CD4-positive, alpha-beta T cell treated with Interleukin-4 for 4 hours (primary cell): ENCODE data around the gene STIM2.

Experiments used
- DNase-seq: peaks from one replicate; pipeline ENCODE4 v3.0.0-alpha.2; 2020

Gene STIM2

DNA sequence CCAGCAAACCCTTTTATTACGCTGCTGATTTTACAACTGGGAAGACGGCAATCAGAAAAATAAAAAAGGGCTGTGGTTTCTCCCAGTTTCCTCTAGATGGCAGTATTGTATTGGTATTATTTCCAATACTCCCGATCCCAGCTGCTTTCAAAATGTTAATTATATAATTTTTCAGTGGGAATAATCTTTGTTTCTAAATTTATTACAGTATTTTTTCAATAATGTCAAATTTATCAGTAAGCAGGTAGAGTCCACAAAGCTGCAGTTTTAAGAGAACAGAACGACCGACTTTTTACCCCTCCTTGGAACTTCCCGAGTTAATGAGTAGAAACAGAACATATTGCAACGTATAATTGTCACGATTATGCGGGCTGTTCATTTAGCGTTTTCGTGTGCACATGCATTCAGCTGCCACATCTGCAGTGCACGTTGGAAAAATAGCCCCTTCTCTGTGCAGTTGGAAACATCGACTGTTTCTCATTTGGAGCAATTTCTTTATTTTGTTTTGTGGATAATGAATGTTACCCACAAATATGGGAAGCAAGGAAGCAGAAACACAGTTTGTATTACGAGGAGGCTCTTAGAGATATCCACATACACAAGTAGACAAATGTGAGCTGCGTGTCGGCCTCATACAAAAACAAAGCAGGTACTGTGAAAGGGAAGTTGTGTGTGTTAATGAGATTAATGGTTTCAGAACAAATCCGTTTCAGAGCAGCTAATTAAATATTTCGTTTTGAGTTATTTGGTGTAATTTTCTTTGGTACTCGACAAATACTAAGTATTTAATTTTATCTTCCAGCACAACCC is 188.0 kb downstream of the STIM2 start:
- peak; percentile 50 for DNase-seq

GRCh38 chr4:27049239-27049829 is 188.7 kb downstream of the STIM2 start:
- no peak for DNase-seq

DNA sequence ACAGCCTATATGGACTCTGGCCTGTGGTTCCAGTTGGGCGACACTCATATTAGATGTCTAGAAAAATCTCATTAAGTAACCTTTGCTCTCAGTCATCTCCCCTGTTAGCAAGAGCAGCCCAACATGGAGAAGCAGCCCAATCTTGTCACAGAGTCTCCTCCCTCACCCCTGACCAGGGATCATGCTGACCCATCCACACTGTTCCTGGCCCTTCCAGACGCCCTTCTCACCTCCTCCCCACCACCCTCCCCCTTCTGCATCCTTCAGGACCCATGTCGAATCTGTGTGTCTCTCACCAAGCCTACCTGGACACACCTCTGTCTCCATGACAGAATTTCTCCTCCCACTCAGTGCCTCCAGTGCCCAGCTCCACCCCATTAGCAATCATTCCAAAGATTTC is 190.1 kb downstream of the STIM2 start:
- no peak for DNase-seq

GRCh38 chr4:27055221-27055760 is 194.7 kb downstream of the STIM2 start:
- no peak for DNase-seq

DNA sequence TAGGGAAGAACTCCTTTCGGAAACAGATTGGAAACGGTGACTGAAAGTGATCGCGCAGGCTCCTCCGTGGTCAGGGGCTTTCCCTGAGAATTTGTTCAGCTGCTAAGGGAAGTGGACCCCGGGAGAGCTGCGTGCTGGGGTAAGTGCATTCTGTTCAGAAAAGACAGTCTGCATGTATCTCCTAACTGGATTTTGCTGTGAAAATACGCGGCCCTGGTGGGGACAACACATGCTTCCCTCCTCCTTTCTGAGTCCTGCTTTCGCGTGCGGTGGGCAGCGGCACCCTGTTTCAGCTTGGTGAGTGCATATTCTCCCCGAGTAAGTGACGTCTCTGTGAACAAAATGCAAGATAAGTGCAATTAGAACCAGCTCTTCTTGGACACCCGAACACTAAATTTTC is 195.6 kb downstream of the STIM2 start:
- no peak for DNase-seq

- no peak for DNase-seq
These were observed 196.4 kb downstream of the STIM2 start for GRCh38 chr4:27057053-27057452.

- DNase-seq, result no peak
These were observed 197.0 kb downstream of the STIM2 start for GRCh38 chr4:27057662-27058061.

GRCh38 chr4:27058819-27059406 is 198.3 kb downstream of the STIM2 start:
- no peak for DNase-seq

- DNase-seq, result no peak
These were observed 198.8 kb downstream of the STIM2 start for GRCh38 chr4:27059446-27059845.

DNA sequence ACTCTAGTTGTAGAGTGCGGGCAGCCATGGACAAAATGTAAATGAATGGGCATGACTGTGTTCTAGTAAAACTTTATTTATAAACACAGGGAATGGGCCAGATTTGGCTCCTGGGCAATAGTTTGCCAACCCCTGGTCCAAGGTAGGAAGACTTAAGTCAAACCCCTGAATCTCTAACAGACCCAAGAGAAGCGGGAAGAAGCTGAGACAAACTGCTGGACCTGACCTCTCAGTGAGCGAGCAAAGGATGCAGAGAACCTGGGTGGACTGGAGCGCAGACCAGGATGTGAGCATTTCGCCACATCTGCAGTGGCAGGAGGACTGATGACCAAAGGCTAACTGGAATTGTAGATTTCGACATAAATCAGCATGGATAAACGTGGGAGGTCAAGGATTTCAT is 201.6 kb downstream of the STIM2 start:
- DNase-seq, result no peak

DNA sequence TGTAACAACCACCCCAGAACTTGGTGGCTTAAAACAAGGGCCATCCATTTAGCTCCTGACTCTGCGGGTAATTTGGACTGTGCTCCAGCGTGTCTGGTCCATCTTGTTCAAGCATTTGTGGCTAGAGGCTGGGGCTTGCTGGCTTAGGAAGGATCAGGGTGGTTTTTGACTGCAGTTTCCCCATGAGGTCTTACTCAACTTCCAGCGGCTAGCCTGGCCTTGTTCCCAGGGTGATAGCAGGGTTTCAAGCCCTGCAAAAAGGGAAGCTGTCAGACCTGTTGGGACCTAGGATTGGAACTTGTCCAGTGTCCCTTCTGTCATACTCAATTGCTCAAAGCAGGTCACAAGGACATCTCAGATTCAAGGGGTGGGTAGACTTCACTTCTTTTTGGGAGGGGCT is 205.9 kb downstream of the STIM2 start:
- DNase-seq, result no peak

DNA sequence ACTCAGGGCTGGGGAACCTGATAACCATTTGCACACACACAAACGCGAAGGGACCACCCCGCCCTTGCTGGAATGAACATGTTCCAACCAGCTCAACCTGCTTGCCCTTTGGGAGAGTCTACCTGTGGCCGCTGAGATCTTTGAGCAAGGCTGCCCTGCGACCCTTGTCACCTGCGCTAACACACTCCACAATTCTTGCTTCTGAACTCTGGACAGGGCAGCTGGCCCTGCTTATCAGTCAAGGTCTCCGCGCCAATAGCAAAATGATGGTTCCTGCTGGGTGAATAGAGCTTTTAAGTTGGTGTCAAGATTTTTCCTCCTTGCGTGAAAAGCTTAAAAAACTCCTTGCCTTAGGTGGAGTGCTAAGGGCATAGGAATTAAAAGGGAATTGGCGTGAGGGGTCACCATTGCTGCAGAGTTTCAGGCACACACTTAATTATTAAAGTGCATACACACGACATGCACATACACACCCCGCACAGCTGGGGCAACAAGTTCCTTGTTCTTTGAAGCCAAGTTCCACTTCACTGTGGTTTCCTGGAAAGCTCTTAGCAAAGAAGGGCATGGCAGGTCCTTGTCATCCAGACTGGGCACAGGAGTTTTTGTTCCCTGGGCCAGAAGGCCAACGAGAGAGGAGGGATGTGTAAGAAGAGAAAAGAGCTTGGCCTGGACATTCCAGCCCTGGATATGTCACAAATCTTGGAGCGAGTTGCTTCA is 207.7 kb downstream of the STIM2 start:
- no peak for DNase-seq
